ENCODE measurements around the gene FITM1. TPM values are rescaled to one million over a fixed set of nuclear protein-coding genes. Genes with fewer than 3 reads are reported as not detected.

FITM1 gene
- total RNA-seq, 1 donor = not detected

DNA sequence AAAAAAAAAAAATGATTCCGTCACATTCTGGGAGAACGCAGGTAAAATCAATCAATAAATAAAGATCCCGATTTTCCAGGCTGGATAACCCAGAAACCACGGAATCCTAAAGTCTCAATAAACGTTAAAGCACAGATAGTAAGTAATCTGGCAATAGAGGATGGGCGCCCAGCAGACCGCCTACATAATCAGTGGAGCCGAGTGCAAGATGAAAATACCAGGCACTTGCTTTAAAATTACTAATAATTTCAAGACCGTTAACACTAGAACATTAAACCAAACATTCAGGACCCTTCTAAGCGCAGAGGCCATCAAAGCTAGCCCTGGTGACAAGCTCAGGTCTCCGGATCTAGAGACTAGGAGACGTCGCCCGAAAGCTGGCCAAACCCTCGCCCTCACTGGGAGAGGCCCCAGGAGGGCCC, 17.1 kb upstream of the FITM1 start:
- DNase-seq (ENCODE audit: low read depth) = no peak
- TF ChIP-seq, protein P1, sequence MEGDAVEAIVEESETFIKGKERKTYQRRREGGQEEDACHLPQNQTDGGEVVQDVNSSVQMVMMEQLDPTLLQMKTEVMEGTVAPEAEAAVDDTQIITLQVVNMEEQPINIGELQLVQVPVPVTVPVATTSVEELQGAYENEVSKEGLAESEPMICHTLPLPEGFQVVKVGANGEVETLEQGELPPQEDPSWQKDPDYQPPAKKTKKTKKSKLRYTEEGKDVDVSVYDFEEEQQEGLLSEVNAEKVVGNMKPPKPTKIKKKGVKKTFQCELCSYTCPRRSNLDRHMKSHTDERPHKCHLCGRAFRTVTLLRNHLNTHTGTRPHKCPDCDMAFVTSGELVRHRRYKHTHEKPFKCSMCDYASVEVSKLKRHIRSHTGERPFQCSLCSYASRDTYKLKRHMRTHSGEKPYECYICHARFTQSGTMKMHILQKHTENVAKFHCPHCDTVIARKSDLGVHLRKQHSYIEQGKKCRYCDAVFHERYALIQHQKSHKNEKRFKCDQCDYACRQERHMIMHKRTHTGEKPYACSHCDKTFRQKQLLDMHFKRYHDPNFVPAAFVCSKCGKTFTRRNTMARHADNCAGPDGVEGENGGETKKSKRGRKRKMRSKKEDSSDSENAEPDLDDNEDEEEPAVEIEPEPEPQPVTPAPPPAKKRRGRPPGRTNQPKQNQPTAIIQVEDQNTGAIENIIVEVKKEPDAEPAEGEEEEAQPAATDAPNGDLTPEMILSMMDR (IDR thresholded peaks at IDR 0.05; ENCODE audit: insufficient read depth, low read depth, low read length) = no peak
- peak overlapping the region; percentile 87 for H3K4me3 ChIP-seq (ENCODE audit: low read depth, low read length)

DNA sequence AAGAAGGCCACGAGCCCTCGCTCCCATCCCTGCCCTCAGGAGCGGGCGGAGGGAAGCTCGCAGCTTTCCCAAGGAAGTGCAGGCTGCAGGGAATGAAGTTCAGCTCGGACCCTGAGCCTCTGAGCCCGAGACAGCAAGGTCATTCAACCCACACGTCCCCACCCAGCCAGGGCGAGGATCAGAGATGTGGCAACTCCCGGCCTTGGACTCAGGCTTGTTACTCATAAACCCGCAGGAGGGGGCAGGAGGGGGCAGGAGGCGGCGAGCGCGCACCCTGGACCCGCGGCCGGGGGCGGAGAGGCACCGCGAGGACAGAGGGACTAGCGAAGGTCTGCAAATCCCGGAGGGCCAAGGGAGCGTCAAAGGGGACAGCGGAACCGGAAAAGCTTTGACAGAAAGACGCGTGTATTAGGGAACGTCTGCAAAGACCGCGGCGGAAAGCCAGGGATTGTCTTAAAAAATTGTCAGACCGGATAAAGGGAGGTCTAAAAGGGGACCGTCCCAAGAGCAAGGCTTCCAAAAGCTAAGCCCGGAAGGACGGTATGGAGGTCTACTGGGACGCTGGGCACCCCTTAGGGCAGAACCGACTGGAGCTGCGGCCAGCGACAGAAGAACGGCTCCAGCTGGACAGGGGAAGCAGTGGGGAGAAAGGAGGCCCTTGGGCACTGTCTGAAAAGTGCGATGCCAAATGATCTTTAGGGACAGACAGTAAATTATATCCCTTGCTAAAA, 16.5 kb upstream of the FITM1 start:
- TF ChIP-seq, protein P1 (IDR thresholded peaks at IDR 0.05; ENCODE audit: insufficient read depth, low read depth, low read length) = no peak
- peak; percentile 92 for DNase-seq (ENCODE audit: low read depth)

DNA sequence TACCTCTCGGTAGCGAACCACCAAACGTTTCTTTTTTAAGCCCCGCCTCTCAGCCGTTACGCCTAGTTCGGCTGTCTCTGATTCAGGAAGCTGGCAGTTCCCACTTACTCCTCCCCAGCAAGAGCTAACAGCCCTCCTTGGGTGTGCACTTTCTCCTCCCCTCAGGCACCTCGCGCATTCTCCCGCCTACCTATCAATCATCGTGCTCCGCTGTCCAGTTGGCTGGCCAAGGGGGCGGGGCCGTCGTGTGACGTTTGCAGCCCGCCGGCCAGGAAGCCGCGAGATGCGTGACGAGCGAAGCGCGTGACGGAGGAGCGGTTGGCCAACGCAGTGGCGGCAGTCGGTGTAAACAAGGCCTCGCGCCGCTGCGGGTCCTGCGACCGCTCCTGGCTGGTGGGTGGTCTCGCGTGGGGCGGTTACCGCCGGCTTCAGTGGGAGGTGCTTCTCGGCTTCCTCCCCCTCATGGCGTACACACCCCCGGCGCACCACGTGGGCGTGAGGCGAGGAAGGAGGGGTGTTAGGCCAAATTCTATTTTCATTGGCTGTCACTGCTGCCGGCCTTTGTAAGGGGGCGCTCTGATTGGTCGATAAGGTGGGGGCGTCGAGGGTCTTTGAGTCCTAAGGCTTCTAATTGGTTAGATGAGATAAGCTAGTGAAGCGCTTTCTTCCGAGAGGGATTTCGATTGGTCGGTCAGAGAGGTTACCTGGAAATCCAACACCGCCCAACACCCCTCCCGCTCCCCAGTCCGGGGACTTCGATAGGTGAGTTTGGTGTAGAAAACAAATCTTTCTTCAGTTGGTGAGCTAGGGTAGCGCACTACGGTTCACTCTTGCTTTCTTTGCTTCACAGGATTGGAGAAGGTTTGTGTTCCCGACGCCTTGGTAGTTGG, 15.7 kb upstream of the FITM1 start, which contains the start of the genes DCAF11 and NRL:
DCAF11 (plus strand) TSS at position 246 of the 890 bp plus-strand sequence. CDS start 818 bp downstream, outside the sequence.
NRL (minus strand) TSS at position 418 of the 890 bp plus-strand sequence. CDS start 32,101 bp downstream, outside the sequence.
- peak; percentile 100 for DNase-seq (ENCODE audit: low read depth)
- H3K4me3 ChIP-seq (ENCODE audit: low read depth, low read length) = peak within 1 kb of the TSS; percentile 87
- TF ChIP-seq, protein P1 (IDR thresholded peaks at IDR 0.05; ENCODE audit: insufficient read depth, low read depth, low read length) = no peak

More for the DNA sequence above, 16.5 kb upstream of the FITM1 start:
- peak overlapping the region; percentile 87 for H3K4me3 ChIP-seq (ENCODE audit: low read depth, low read length)

DNA sequence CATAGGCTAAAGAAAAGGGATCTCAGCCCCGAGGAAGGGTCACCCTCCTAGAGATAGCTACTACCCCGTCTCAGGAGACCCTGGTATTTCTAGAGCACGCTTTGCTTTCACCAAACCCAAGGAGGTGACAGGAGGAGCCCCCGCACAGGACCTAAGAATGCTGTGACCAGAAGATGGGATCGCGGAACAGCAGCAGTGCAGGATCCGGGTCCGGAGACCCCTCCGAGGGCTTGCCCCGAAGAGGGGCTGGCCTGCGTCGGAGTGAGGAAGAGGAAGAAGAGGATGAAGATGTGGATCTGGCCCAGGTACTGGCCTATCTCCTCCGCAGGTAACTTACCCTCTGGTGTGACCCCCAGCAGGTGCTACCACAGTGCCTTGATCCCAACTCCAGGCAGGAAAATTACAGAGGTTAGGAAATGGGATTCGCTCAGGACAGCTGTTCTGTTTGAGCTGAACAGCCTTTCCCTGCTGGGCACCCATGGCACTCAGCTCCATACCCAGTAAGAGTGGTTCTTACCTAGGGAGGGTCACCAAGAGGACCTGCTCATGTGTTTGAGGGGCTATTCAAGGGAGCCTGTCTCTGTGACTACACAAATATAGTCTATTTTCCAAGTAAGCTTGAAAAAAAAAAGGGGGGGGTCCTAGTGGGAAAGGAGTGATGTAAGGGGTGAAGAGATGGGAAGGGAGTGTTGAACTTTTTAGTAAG, 14.9 kb upstream of the FITM1 start:
- peak overlapping the region; percentile 87 for H3K4me3 ChIP-seq (ENCODE audit: low read depth, low read length)
- TF ChIP-seq, protein P1 (IDR thresholded peaks at IDR 0.05; ENCODE audit: insufficient read depth, low read depth, low read length) = no peak
- no peak for DNase-seq (ENCODE audit: low read depth)

DNA sequence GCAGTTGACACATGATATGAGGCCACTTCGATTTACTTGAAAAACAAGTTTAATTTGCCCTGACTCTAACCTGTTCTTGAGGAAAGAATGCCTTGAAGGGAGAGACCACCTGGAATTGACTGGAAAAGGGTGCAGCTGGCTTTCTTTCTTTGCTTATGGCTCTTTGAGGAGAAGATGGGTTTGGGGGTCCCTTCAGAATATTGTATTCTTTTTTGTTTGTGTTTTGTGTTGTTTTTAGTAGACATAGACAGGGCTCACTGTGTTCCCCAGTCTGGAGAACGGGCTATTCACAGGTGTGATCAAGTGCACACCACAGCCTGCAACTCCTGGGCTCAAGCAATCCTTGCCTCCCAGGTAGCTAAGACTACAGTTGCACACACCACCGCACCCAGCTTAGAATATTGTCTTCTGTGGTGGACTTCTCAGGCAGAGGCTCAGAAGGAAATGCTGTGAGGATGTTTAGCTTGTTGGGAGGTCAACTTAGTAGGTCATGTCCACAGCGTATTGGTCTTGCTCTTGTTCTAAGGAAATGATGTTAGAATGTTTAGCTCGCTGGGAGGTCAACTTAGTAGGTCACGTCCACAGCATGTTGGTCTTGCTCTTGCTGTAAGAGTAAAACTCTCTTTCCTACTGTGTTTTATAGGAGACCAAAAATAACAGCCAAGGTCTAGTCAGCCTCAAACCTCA, 14.2 kb upstream of the FITM1 start:
- TF ChIP-seq, protein P1 (IDR thresholded peaks at IDR 0.05; ENCODE audit: insufficient read depth, low read depth, low read length) = no peak
- no peak overlapping the region for H3K4me3 ChIP-seq (ENCODE audit: low read depth, low read length)

DNA sequence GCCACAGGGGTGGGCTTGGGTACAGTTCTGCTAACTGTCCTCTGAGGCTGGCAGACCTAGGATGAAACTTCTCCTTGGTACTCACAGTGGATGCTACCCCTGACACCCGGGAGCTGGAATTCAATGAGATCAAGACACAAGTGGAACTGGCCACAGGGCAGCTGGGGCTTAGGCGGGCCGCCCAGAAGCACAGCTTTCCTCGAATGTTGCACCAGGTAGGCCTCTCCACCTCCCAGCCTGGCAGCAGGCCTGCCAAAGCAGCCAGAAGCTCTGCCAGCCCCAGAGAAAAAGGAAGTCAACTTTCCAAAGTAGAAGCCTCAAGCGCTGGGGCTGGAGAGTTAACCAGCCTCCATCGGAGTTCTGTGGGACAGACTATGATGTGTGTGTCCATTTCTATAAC, 13.3 kb upstream of the FITM1 start:
- DNase-seq (ENCODE audit: low read depth) = no peak
- TF ChIP-seq, protein P1 (IDR thresholded peaks at IDR 0.05; ENCODE audit: insufficient read depth, low read depth, low read length) = no peak
- no peak overlapping the region for H3K4me3 ChIP-seq (ENCODE audit: low read depth, low read length)

More for the DNA sequence above, 14.2 kb upstream of the FITM1 start:
- no peak for DNase-seq (ENCODE audit: low read depth)
